ENCODE data around the gene MIER2. TPM values are rescaled to one million over a fixed set of nuclear protein-coding genes. Genes with fewer than 3 reads are reported as not detected.

The MIER2 gene
- total RNA-seq, 1 donor from 2014 or later: 43.5 TPM

GRCh38 chr19:309206-309565, 35.4 kb downstream of the MIER2 start:
- H3K79me2 ChIP-seq (ENCODE audit: insufficient read depth, low read length): peaks cover 29% of the 10 kb centered on the region
- no peaks in the 10 kb centered on the region for H3K27me3 Mint-ChIP-seq (ENCODE audit: low read depth, unreplicated experiment)
- no peaks in the 10 kb centered on the region for H3K4me1 Mint-ChIP-seq (ENCODE audit: low read depth, unreplicated experiment)
- no peak overlapping the region for H3K4me3 ChIP-seq (ENCODE audit: insufficient read depth, low read depth, low read length)
- no peak overlapping the region for H3K27ac ChIP-seq (ENCODE audit: low read depth, low read length)
- TF ChIP-seq EZH2 (IDR thresholded peaks at IDR 0.05; ENCODE audit: insufficient read depth, low read length): no peak
- no peaks in the 10 kb centered on the region for H3K27me3 ChIP-seq (ENCODE audit: insufficient read depth, low read length)
- no peak overlapping the region for H2AFZ ChIP-seq (ENCODE audit: low read depth, low read length)
- DNase-seq (ENCODE audit: low read depth) (no peak), FAIRE-seq (no peak)
- H3K4me1 ChIP-seq (ENCODE audit: insufficient read depth, low read length): no peaks in the 10 kb centered on the region
- H3K9ac ChIP-seq (ENCODE audit: low read length): no peak overlapping the region
- no peak overlapping the region for H3K4me2 ChIP-seq (ENCODE audit: low read length)
- peaks cover 1% of the 10 kb centered on the region for H3K36me3 Mint-ChIP-seq (ENCODE audit: low read depth, unreplicated experiment)
- H3K27ac Mint-ChIP-seq (ENCODE audit: unreplicated experiment): no peak overlapping the region
- no peaks in the 10 kb centered on the region for H3K9me3 ChIP-seq (ENCODE audit: insufficient read depth, low read depth, low read length)
- H3K36me3 ChIP-seq (ENCODE audit: insufficient read depth, low read length): peaks cover 5% of the 10 kb centered on the region
- H4K20me1 ChIP-seq (ENCODE audit: insufficient read depth, low read length): peaks cover 61% of the 10 kb centered on the region
- H3K4me3 Mint-ChIP-seq (ENCODE audit: unreplicated experiment): no peak overlapping the region
- no peaks in the 10 kb centered on the region for H3K9me3 Mint-ChIP-seq (ENCODE audit: unreplicated experiment)

GRCh38 chr19:308471-309205, 36.0 kb downstream of the MIER2 start:
- no peaks in the 10 kb centered on the region for H3K4me1 Mint-ChIP-seq (ENCODE audit: low read depth, unreplicated experiment)
- no peaks in the 10 kb centered on the region for H3K27me3 Mint-ChIP-seq (ENCODE audit: low read depth, unreplicated experiment)
- H3K36me3 Mint-ChIP-seq (ENCODE audit: low read depth, unreplicated experiment): no peaks in the 10 kb centered on the region
- no peak overlapping the region for H3K4me3 ChIP-seq (ENCODE audit: insufficient read depth, low read depth, low read length)
- DNase-seq (ENCODE audit: low read depth) (no peak), FAIRE-seq (no peak)
- H3K4me2 ChIP-seq (ENCODE audit: low read length): no peak overlapping the region
- H3K36me3 ChIP-seq (ENCODE audit: insufficient read depth, low read length): peaks cover 5% of the 10 kb centered on the region
- no peak overlapping the region for H3K27ac Mint-ChIP-seq (ENCODE audit: unreplicated experiment)
- H3K79me2 ChIP-seq (ENCODE audit: insufficient read depth, low read length): peaks cover 28% of the 10 kb centered on the region
- H3K27me3 ChIP-seq (ENCODE audit: insufficient read depth, low read length): no peaks in the 10 kb centered on the region
- no peak overlapping the region for H3K4me3 Mint-ChIP-seq (ENCODE audit: unreplicated experiment)
- H2AFZ ChIP-seq (ENCODE audit: low read depth, low read length): no peak overlapping the region
- H3K27ac ChIP-seq (ENCODE audit: low read depth, low read length): no peak overlapping the region
- H3K9me3 ChIP-seq (ENCODE audit: insufficient read depth, low read depth, low read length): no peaks in the 10 kb centered on the region
- peaks cover 61% of the 10 kb centered on the region for H4K20me1 ChIP-seq (ENCODE audit: insufficient read depth, low read length)
- no peak for TF ChIP-seq EZH2 (IDR thresholded peaks at IDR 0.05; ENCODE audit: insufficient read depth, low read length)
- TF ChIP-seq CTCF (IDR thresholded peaks at IDR 0.05; ENCODE audit: insufficient read depth, low read depth, low read length): no peak
- no peaks in the 10 kb centered on the region for H3K4me1 ChIP-seq (ENCODE audit: insufficient read depth, low read length)
- H3K9ac ChIP-seq (ENCODE audit: low read length): no peak overlapping the region
- no peaks in the 10 kb centered on the region for H3K9me3 Mint-ChIP-seq (ENCODE audit: unreplicated experiment)

DNA sequence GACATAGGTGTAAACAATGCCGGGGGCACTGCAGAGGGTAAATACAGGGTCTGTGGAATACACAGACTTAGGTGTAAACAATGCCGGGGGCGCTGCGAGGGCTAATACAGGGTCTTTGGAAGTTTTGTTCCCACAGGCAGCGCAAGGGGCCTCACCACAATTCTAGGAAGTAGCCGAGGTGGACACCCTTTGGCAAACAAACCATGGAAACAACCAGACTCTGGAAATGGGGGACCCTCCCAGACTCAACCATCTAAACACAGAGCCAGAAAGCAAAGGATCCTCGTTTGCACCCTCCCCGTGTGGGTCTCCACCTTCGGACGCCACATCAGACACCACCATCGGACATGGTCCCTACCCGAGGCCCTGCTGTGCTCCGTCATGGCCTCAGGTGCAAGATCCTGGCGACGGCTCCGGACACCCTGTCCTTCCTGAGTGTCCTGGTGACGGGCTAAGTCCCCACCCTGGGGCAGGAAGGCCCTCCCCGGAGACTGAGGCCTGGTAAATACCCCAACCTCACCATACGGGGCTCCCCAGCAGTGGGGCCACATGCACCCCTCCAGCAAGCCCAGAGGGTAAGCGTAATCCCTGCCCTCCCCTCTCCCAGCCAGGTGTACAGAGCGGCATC, 36.7 kb downstream of the MIER2 start:
- no peak for FAIRE-seq
- no peak for DNase-seq (ENCODE audit: low read depth)
- Histone ChIP-seq H3K4me2 (ENCODE audit: low read length) (no peak overlapping the region), H3K27me3 (ENCODE audit: insufficient read depth, low read length) (no peaks in the 10 kb centered on the region), H3K9me3 (ENCODE audit: insufficient read depth, low read depth, low read length) (no peaks in the 10 kb centered on the region), H2AFZ (ENCODE audit: low read depth, low read length) (no peak overlapping the region), H3K4me3 (ENCODE audit: insufficient read depth, low read depth, low read length) (no peak overlapping the region), H3K4me1 (ENCODE audit: insufficient read depth, low read length) (no peaks in the 10 kb centered on the region), H3K27ac (ENCODE audit: low read depth, low read length) (no peak overlapping the region), H3K36me3 (ENCODE audit: insufficient read depth, low read length) (peaks cover 5% of the 10 kb centered on the region), H3K9ac (ENCODE audit: low read length) (no peak overlapping the region), H3K79me2 (ENCODE audit: insufficient read depth, low read length) (peaks cover 28% of the 10 kb centered on the region), H4K20me1 (ENCODE audit: insufficient read depth, low read length) (peaks cover 55% of the 10 kb centered on the region)
- H3K4me1 Mint-ChIP-seq (ENCODE audit: low read depth, unreplicated experiment): no peaks in the 10 kb centered on the region
- H3K9me3 Mint-ChIP-seq (ENCODE audit: unreplicated experiment): no peaks in the 10 kb centered on the region
- H3K36me3 Mint-ChIP-seq (ENCODE audit: low read depth, unreplicated experiment): no peaks in the 10 kb centered on the region
- peak overlapping the region; percentile 18 for H3K27ac Mint-ChIP-seq (ENCODE audit: unreplicated experiment)
- TF ChIP-seq CTCF (IDR thresholded peaks at IDR 0.05; ENCODE audit: insufficient read depth, low read depth, low read length) (no peak), EZH2 (IDR thresholded peaks at IDR 0.05; ENCODE audit: insufficient read depth, low read length) (no peak)
- no peak overlapping the region for H3K4me3 Mint-ChIP-seq (ENCODE audit: unreplicated experiment)
- H3K27me3 Mint-ChIP-seq (ENCODE audit: low read depth, unreplicated experiment): no peaks in the 10 kb centered on the region
